Keratinocyte (primary cell): Measurements from ENCODE around the gene ACOXL. TPM values are rescaled to one million over a fixed set of nuclear protein-coding genes. Genes with fewer than 3 reads are reported as not detected.
A peak's percentile ranks its signal among the peaks of the same experiment; 100 is the strongest.

Experiments used
- DNase-seq: peaks from one replicate; pipeline ENCODE4 v3.0.0-alpha.2; 2011; ENCODE audit warnings: low read depth, missing footprints, low spot score
- FAIRE-seq: peaks from 2 replicates; lab custom pipeline; 2011; peaks lifted over from hg19 to GRCh38; lab: Jason Lieb, UNC
- H2AFZ ChIP-seq: 2 replicates; pipeline ENCODE4 v1.6.0; 2012; ENCODE audit warnings: low read length, control low read depth, inconsistent platforms; ENCODE audit not compliant: control insufficient read depth
- H3K27ac ChIP-seq: 2 replicates; pipeline ENCODE4 v1.5.1; 2011; ENCODE audit warnings: low read length; ENCODE audit not compliant: control insufficient read depth, insufficient read depth
- H3K27me3 ChIP-seq: 3 replicates; pipeline ENCODE4 v1.6.0; 2011; ENCODE audit warnings: low read length; ENCODE audit not compliant: control insufficient read depth, insufficient read depth; ENCODE audit errors: extremely low read depth
- H3K36me3 ChIP-seq, 2 experiments: 2 replicates in 1 of 2; 3 replicates in 1 of 2; pipeline ENCODE4 v1.5.1; 2011; ENCODE audit warnings: low read length in 2 of 2, mild to moderate bottlenecking in 1 of 2; ENCODE audit not compliant: control insufficient read depth in 2 of 2, insufficient read depth in 2 of 2; ENCODE audit errors: extremely low read depth in 1 of 2
- H3K4me1 ChIP-seq: 3 replicates; pipeline ENCODE4 v1.5.1; 2011; ENCODE audit warnings: low read length; ENCODE audit not compliant: control insufficient read depth, insufficient read depth; ENCODE audit errors: extremely low read depth
- H3K4me2 ChIP-seq: 3 replicates; pipeline ENCODE4 v1.6.0; 2011; ENCODE audit warnings: low read depth, low read length; ENCODE audit not compliant: control insufficient read depth, insufficient read depth; ENCODE audit errors: extremely low read depth
- H3K4me3 ChIP-seq, 3 experiments: fragments of 200-600 bp in 1 of 3; sonication (generic) in 1 of 3; 2 replicates in 2 of 3; 3 replicates in 1 of 3; pipeline ENCODE4 v1.5.1; 2011 to 2016; ENCODE audit warnings: low read length in 3 of 3, mild to moderate bottlenecking in 3 of 3, control low read depth in 2 of 3, inconsistent platforms in 1 of 3, low read depth in 1 of 3, mixed read lengths in 1 of 3, mixed run types in 1 of 3, moderate library complexity in 1 of 3; ENCODE audit not compliant: control insufficient read depth in 2 of 3, insufficient read depth in 2 of 3; ENCODE audit errors: extremely low read depth in 1 of 3
- H3K79me2 ChIP-seq: 2 replicates; pipeline ENCODE4 v1.6.0; 2012; ENCODE audit warnings: low read length; ENCODE audit not compliant: control insufficient read depth, insufficient read depth
- H3K9ac ChIP-seq: 3 replicates; pipeline ENCODE4 v1.6.0; 2011; ENCODE audit warnings: low read length; ENCODE audit not compliant: control insufficient read depth, insufficient read depth; ENCODE audit errors: extremely low read depth
- H3K9me1 ChIP-seq: 3 replicates; pipeline ENCODE4 v1.6.0; 2011; ENCODE audit warnings: low read length; ENCODE audit not compliant: control insufficient read depth, insufficient read depth; ENCODE audit errors: extremely low read depth
- H3K9me3 ChIP-seq: 2 replicates; pipeline ENCODE4 v1.5.1; 2012; ENCODE audit warnings: low read depth, low read length; ENCODE audit not compliant: control insufficient read depth
- H4K20me1 ChIP-seq: 3 replicates; pipeline ENCODE4 v1.6.0; 2011; ENCODE audit warnings: low read length; ENCODE audit not compliant: control insufficient read depth, insufficient read depth; ENCODE audit errors: extremely low read depth
- CTCF ChIP-seq, 3 experiments: IDR thresholded peaks in 1 of 3; conservative IDR thresholded peaks in 1 of 3; optimal IDR thresholded peaks in 1 of 3; 2 replicates in 2 of 3; 3 replicates in 1 of 3; pipeline versions ENCODE3 to v1.5.1; 2011; ENCODE audit warnings: low read length in 3 of 3, mild to moderate bottlenecking in 3 of 3, moderate library complexity in 2 of 3, control low read depth in 1 of 3, inconsistent platforms in 1 of 3; ENCODE audit not compliant: insufficient read depth in 2 of 3; ENCODE audit errors: extremely low read depth in 1 of 3
- EZH2 ChIP-seq: IDR thresholded peaks from one replicate; pipeline ENCODE4 v1.6.1; 2012; ENCODE audit warnings: inconsistent platforms, mild to moderate bottlenecking, low read length, moderate library complexity
- dilution Hi-C: fragments of 300-500 bp; cut with MboI; formaldehyde crosslinking; loops from one replicate; pipeline ENCODE4 v1.7.0; 2020; ENCODE audit warnings: low sequenced_read_pairs; ENCODE audit not compliant: extremely low pct_ligation_motif_present
- polyA plus RNA-seq, 5 experiments: library from polyadenylated mRNA; depleted of rRNA in 3 of 5; stranded (reverse) in 3 of 5; stranded (forward) in 1 of 5; unstranded in 1 of 5; fragments of >200 nt; gene quantifications; 1 replicate in 1 of 5; 2 replicates in 3 of 5; 3 replicates in 1 of 5; pipeline versions ENCODE4 v1.2.1 to v1.2.3, GENCODE V29; 2011 to 2012; ENCODE audit warnings: missing spikeins in 2 of 5, low read depth in 1 of 5, low replicate concordance in 1 of 5

The ACOXL gene
- polyA plus RNA-seq, 1 donor (not counting 4 experiments of a cell fraction or from before 2014, with no cell fraction given): 0.04 TPM

- H3K4me2 ChIP-seq: peak overlapping the region; percentile 81
- dilution Hi-C loops: no loop called here
- TF ChIP-seq CTCF (optimal IDR thresholded peaks at IDR 0.05 in 1 of 3, IDR thresholded peaks at IDR 0.05 in 1 of 3, conservative IDR thresholded peaks at IDR 0.05 in 1 of 3; ENCODE audit: extremely low read depth in 1 of 3, insufficient read depth in 2 of 3, low read length in 3 of 3) (no peak), EZH2 (no peak)
- H3K9ac ChIP-seq: peak overlapping the region; percentile 50
- H3K9me1 ChIP-seq: no peaks in the 10 kb centered on the region
- no peaks in the 10 kb centered on the region for H3K27me3 ChIP-seq
- H3K36me3 ChIP-seq: no peaks in the 10 kb centered on the region
- peaks cover 23% of the 10 kb centered on the region for H3K4me1 ChIP-seq
- DNase-seq (no peak), FAIRE-seq (no peak)
- H3K4me3 ChIP-seq: no peak overlapping the region
- H4K20me1 ChIP-seq: no peaks in the 10 kb centered on the region
- no peak overlapping the region for H3K27ac ChIP-seq
- peaks cover 13% of the 10 kb centered on the region for H3K79me2 ChIP-seq
- H2AFZ ChIP-seq: no peak overlapping the region
- H3K9me3 ChIP-seq: no peaks in the 10 kb centered on the region
Observed at GRCh38 chr2:111118981-111119821, 386.8 kb downstream of the ACOXL start.

GRCh38 chr2:111119822-111120252 is 387.5 kb downstream of the ACOXL start:
- TF ChIP-seq CTCF (optimal IDR thresholded peaks at IDR 0.05 in 1 of 3, IDR thresholded peaks at IDR 0.05 in 1 of 3, conservative IDR thresholded peaks at IDR 0.05 in 1 of 3; ENCODE audit: extremely low read depth in 1 of 3, insufficient read depth in 2 of 3, low read length in 3 of 3): no peak
- no peak for TF ChIP-seq EZH2
- dilution Hi-C loops: no loop called here
- peak overlapping the region; percentile 87 for H3K9ac ChIP-seq
- H2AFZ ChIP-seq: peak overlapping the region; percentile 90
- H3K79me2 ChIP-seq: peaks cover 13% of the 10 kb centered on the region
- FAIRE-seq: no peak
- H3K27ac ChIP-seq: peak overlapping the region; percentile 85
- peak overlapping the region; percentile 48 to 83 (median 57) for H3K4me3 ChIP-seq
- H3K36me3 ChIP-seq: no peaks in the 10 kb centered on the region
- peak overlapping the region; percentile 87 for H3K4me2 ChIP-seq
- H4K20me1 ChIP-seq: no peaks in the 10 kb centered on the region
- no peaks in the 10 kb centered on the region for H3K27me3 ChIP-seq
- peaks cover 23% of the 10 kb centered on the region for H3K4me1 ChIP-seq
- DNase-seq: no peak
- H3K9me3 ChIP-seq: no peaks in the 10 kb centered on the region
- no peaks in the 10 kb centered on the region for H3K9me1 ChIP-seq
